Mesenchymal stem cell (in vitro differentiated cells and primary cell): ENCODE results near the gene SORCS3.

Experiments used
- DNase-seq: peaks from one replicate; pipeline ENCODE4 v3.0.0-alpha.2; 2013
- H2AFZ ChIP-seq: one replicate; pipeline ENCODE4 v1.6.1; 2013; ENCODE audit warnings: low read depth, mild to moderate bottlenecking, control low read depth, inconsistent platforms, low read length, moderate library complexity
- H2AK5ac ChIP-seq: 2 replicates; pipeline ENCODE4 v1.6.1; 2013; ENCODE audit warnings: low read length, moderate library complexity, mild to moderate bottlenecking, inconsistent platforms; ENCODE audit not compliant: severe bottlenecking
- H2BK120ac ChIP-seq: one replicate; pipeline ENCODE4 v1.6.1; 2013; ENCODE audit warnings: low read depth, mild to moderate bottlenecking, inconsistent platforms, low read length, moderate library complexity
- H2BK12ac ChIP-seq, 2 experiments: one replicate each; pipeline ENCODE4 v1.6.1; 2013; ENCODE audit warnings: inconsistent platforms in 2 of 2, low read length in 2 of 2, mild to moderate bottlenecking in 2 of 2, moderate library complexity in 2 of 2, control low read depth in 1 of 2
- H2BK15ac ChIP-seq: one replicate; pipeline ENCODE4 v1.6.1; 2013; ENCODE audit warnings: mild to moderate bottlenecking, low read depth, inconsistent platforms; ENCODE audit not compliant: poor library complexity, severe bottlenecking
- H2BK5ac ChIP-seq: 2 replicates; pipeline ENCODE4 v1.6.1; 2013; ENCODE audit warnings: low read depth, mild to moderate bottlenecking, low read length, control low read depth, inconsistent platforms; ENCODE audit not compliant: poor library complexity, severe bottlenecking
- H3K14ac ChIP-seq, 2 experiments: one replicate each; pipeline ENCODE4 v1.6.1; 2013; ENCODE audit warnings: inconsistent platforms in 2 of 2, low read length in 2 of 2, control low read depth in 1 of 2, mild to moderate bottlenecking in 1 of 2, moderate library complexity in 1 of 2
- H3K18ac ChIP-seq, 2 experiments: one replicate each; pipeline ENCODE4 v1.6.1; 2013; ENCODE audit warnings: inconsistent platforms in 2 of 2, low read length in 2 of 2, control low read depth in 1 of 2, low read depth in 1 of 2, mild to moderate bottlenecking in 1 of 2
- H3K23ac ChIP-seq, 2 experiments: one replicate each; pipeline ENCODE4 v1.6.1; 2013; ENCODE audit warnings: inconsistent platforms in 2 of 2, low read length in 2 of 2, mild to moderate bottlenecking in 2 of 2, moderate library complexity in 2 of 2, control low read depth in 1 of 2
- H3K27ac ChIP-seq: 2 replicates; pipeline ENCODE4 v1.5.1; 2013; ENCODE audit warnings: mild to moderate bottlenecking, moderate library complexity, low read length, control low read depth, inconsistent platforms; ENCODE audit not compliant: poor library complexity, severe bottlenecking
- H3K27me3 ChIP-seq, 2 experiments: 2 replicates each; pipeline versions ENCODE4 v1.6.1 to v1.7.0; 2013; ENCODE audit warnings: low read length in 2 of 2, mild to moderate bottlenecking in 2 of 2, moderate library complexity in 2 of 2, control low read depth in 1 of 2, inconsistent platforms in 1 of 2; ENCODE audit not compliant: control insufficient read depth in 1 of 2, insufficient read depth in 1 of 2
- H3K36me3 ChIP-seq, 2 experiments: 2 replicates each; pipeline versions ENCODE4 v1.6.1 to v1.7.0; 2013; ENCODE audit warnings: low read length in 2 of 2, control low read depth in 1 of 2, inconsistent platforms in 1 of 2, low read depth in 1 of 2, mild to moderate bottlenecking in 1 of 2; ENCODE audit not compliant: insufficient read depth in 2 of 2, control insufficient read depth in 1 of 2
- H3K4ac ChIP-seq, 2 experiments: one replicate each; pipeline ENCODE4 v1.6.1; 2013; ENCODE audit warnings: inconsistent platforms in 2 of 2, low read length in 2 of 2, mild to moderate bottlenecking in 2 of 2, moderate library complexity in 2 of 2, control low read depth in 1 of 2, low read depth in 1 of 2
- H3K4me1 ChIP-seq: 2 replicates; pipeline ENCODE4 v1.6.1; 2013; ENCODE audit warnings: low read depth, low read length, control low read depth; ENCODE audit not compliant: control insufficient read depth, insufficient read depth
- H3K4me2 ChIP-seq: 2 replicates; pipeline ENCODE4 v1.6.1; 2013; ENCODE audit warnings: low read length, mild to moderate bottlenecking, inconsistent platforms; ENCODE audit not compliant: poor library complexity, severe bottlenecking
- H3K4me3 ChIP-seq, 2 experiments: 2 replicates each; pipeline versions ENCODE4 v1.5.1 to v1.7.0; 2013; ENCODE audit warnings: low read length in 2 of 2, mild to moderate bottlenecking in 2 of 2, control low read depth in 1 of 2, low read depth in 1 of 2; ENCODE audit not compliant: insufficient read depth in 1 of 2
- H3K79me1 ChIP-seq: replicated peaks from 2 replicates; pipeline ENCODE4 v1.6.1; 2013; ENCODE audit warnings: mild to moderate bottlenecking, control low read depth, low read length, inconsistent platforms; ENCODE audit not compliant: poor library complexity, severe bottlenecking
- H3K9ac ChIP-seq: 2 replicates; pipeline ENCODE4 v1.7.0; 2013; ENCODE audit warnings: mild to moderate bottlenecking, low read length, moderate library complexity
- H3K9me3 ChIP-seq: 2 replicates; pipeline ENCODE4 v1.7.0; 2013; ENCODE audit warnings: mild to moderate bottlenecking, low read length; ENCODE audit not compliant: control insufficient read depth
- H4K8ac ChIP-seq: one replicate; pipeline ENCODE4 v1.6.1; 2013; ENCODE audit warnings: inconsistent platforms, mild to moderate bottlenecking, low read length, moderate library complexity
- H4K91ac ChIP-seq: one replicate; pipeline ENCODE4 v1.6.1; 2013; ENCODE audit warnings: mild to moderate bottlenecking, low read length, inconsistent platforms
- WGBS: methylation state at CpG from one replicate; pipeline ENCODE4 v1.1.7; 2013; ENCODE audit warnings: mixed read lengths; 5-methylcytosine and 5-hydroxymethylcytosine counted together

SORCS3 gene

GRCh38 chr10:105068497-105068896, 427.4 kb downstream of the SORCS3 start:
- DNase-seq: no peak
- 70% methylated on average over 3 of the region's 3 CpGs for WGBS
- Histone ChIP-seq H2BK5ac (no peak overlapping the region), H3K9me3 (no peaks in the 10 kb centered on the region), H2BK15ac (no peak overlapping the region), H2AFZ (no peak overlapping the region), H2BK120ac (no peak overlapping the region), H3K27me3 (no peaks in the 10 kb centered on the region), H3K4me1 (no peaks in the 10 kb centered on the region), H3K27ac (no peak overlapping the region), H3K18ac (no peak overlapping the region), H3K36me3 (no peaks in the 10 kb centered on the region), H3K79me1 (no peaks in the 10 kb centered on the region), H4K91ac (no peak overlapping the region), H4K8ac (no peak overlapping the region), H2BK12ac (no peak overlapping the region), H3K4me3 (no peak overlapping the region), H3K14ac (no peak overlapping the region), H2AK5ac (no peak overlapping the region), H3K9ac (no peak overlapping the region), H3K4me2 (no peak overlapping the region), H3K23ac (no peak overlapping the region), H3K4ac (no peak overlapping the region)

- H3K4me3 ChIP-seq: no peak overlapping the region
- no peak overlapping the region for H3K4me2 ChIP-seq
- H2AFZ ChIP-seq: no peak overlapping the region
- no peak overlapping the region for H4K91ac ChIP-seq
- no CpG with 5 or more reads among the region's 1 CpG for WGBS
- H2BK5ac ChIP-seq: no peak overlapping the region
- no peaks in the 10 kb centered on the region for H3K79me1 ChIP-seq
- H3K14ac ChIP-seq: no peak overlapping the region
- no peak overlapping the region for H2BK12ac ChIP-seq
- no peaks in the 10 kb centered on the region for H3K27me3 ChIP-seq
- no peak overlapping the region for H3K9ac ChIP-seq
- H3K36me3 ChIP-seq: no peaks in the 10 kb centered on the region
- H3K23ac ChIP-seq: no peak overlapping the region
- no peak overlapping the region for H4K8ac ChIP-seq
- no peak overlapping the region for H2AK5ac ChIP-seq
- H3K18ac ChIP-seq: no peak overlapping the region
- H3K9me3 ChIP-seq: no peaks in the 10 kb centered on the region
- DNase-seq: no peak
- H2BK120ac ChIP-seq: no peak overlapping the region
- H3K4me1 ChIP-seq: no peaks in the 10 kb centered on the region
- H3K27ac ChIP-seq: no peak overlapping the region
- no peak overlapping the region for H3K4ac ChIP-seq
- H2BK15ac ChIP-seq: no peak overlapping the region
Measured at GRCh38 chr10:105070249-105070648, 429.2 kb downstream of the SORCS3 start.

- H3K18ac ChIP-seq: no peak overlapping the region
- H3K9ac ChIP-seq: no peak overlapping the region
- H2BK120ac ChIP-seq: no peak overlapping the region
- H4K8ac ChIP-seq: no peak overlapping the region
- no peak overlapping the region for H3K14ac ChIP-seq
- no peak overlapping the region for H3K27ac ChIP-seq
- H2BK12ac ChIP-seq: no peak overlapping the region
- no peaks in the 10 kb centered on the region for H3K4me1 ChIP-seq
- H3K4me2 ChIP-seq: no peak overlapping the region
- no peaks in the 10 kb centered on the region for H3K9me3 ChIP-seq
- H3K4me3 ChIP-seq: no peak overlapping the region
- H2BK15ac ChIP-seq: no peak overlapping the region
- H3K79me1 ChIP-seq: no peaks in the 10 kb centered on the region
- H2BK5ac ChIP-seq: no peak overlapping the region
- no peaks in the 10 kb centered on the region for H3K27me3 ChIP-seq
- 30% methylated on average over 1 of the region's 1 CpG for WGBS
- H3K4ac ChIP-seq: no peak overlapping the region
- no peak for DNase-seq
- no peak overlapping the region for H3K23ac ChIP-seq
- no peak overlapping the region for H4K91ac ChIP-seq
- H2AFZ ChIP-seq: no peak overlapping the region
- no peak overlapping the region for H2AK5ac ChIP-seq
- no peaks in the 10 kb centered on the region for H3K36me3 ChIP-seq
Measured at GRCh38 chr10:105070952-105071351, 429.9 kb downstream of the SORCS3 start.

DNA sequence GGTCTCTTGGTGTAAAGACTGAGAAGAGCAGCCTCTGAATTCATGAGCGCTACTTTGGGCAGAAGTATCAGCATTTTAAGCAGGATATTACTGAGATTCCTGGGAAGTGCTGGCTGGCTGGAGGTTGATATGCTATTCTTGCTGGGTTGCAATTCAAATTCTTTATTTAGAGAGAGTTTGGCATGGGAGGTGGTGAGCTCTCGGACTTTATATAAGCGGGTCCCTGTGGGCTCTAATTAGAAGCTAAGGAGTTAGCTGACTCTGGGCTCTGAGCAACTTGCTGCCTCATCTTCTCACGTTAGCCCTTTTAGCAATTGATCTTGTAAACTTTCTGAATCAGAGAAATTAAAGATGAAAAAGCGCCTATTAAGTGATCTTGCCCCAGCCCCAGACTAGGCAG, 430.9 kb downstream of the SORCS3 start:
- Histone ChIP-seq H3K9ac (no peak overlapping the region), H3K14ac (no peak overlapping the region), H3K23ac (no peak overlapping the region), H3K4me2 (no peak overlapping the region), H4K8ac (no peak overlapping the region), H2BK15ac (no peak overlapping the region), H4K91ac (no peak overlapping the region), H2BK5ac (no peak overlapping the region), H3K4me1 (no peaks in the 10 kb centered on the region), H3K27ac (no peak overlapping the region), H2BK120ac (no peak overlapping the region), H3K4me3 (no peak overlapping the region), H2AFZ (no peak overlapping the region), H3K36me3 (no peaks in the 10 kb centered on the region), H3K9me3 (no peaks in the 10 kb centered on the region), H2BK12ac (no peak overlapping the region), H3K18ac (no peak overlapping the region), H2AK5ac (no peak overlapping the region), H3K4ac (no peak overlapping the region), H3K79me1 (no peaks in the 10 kb centered on the region), H3K27me3 (no peaks in the 10 kb centered on the region)
- no peak for DNase-seq
- 88% methylated on average over 5 of the region's 5 CpGs for WGBS
